22Rv1 (cell line): ENCODE measurements around the gene TTLL8.

Experiments used
- CTCF ChIP-seq: fragments of 450-650 bp; IDR thresholded peaks from 2 replicates; pipeline ENCODE4 v1.5.1; 2017; ENCODE audit warnings: mild to moderate bottlenecking
- ZFX ChIP-seq: fragments of 450-650 bp; IDR thresholded peaks from 2 replicates; pipeline ENCODE4 v1.6.1; 2017; ENCODE audit warnings: antibody characterized with exemption, borderline replicate concordance

- no peak for TF ChIP-seq CTCF
- TF ChIP-seq ZFX, result no peak
These were observed 87.4 kb downstream of the TTLL8 start for GRCh38 chr22:49970528-49971231.
